ENCODE results near the gene DENND4B.
"Not testable (repeated sequence)": the region's sequence is repeated elsewhere in the genome, so short reads cannot be mapped to it uniquely, and the experiment has no call there.

DENND4B gene

GRCh38 chr1:153907134-153907533 is 39.4 kb downstream of the DENND4B start:
- in situ Hi-C loops (cut with HindIII; ENCODE audit: low pct_ligation_motif_present, low pct_unique_long_range_greater_than_20kb, low sequenced_read_pairs): no loop called here

DNA sequence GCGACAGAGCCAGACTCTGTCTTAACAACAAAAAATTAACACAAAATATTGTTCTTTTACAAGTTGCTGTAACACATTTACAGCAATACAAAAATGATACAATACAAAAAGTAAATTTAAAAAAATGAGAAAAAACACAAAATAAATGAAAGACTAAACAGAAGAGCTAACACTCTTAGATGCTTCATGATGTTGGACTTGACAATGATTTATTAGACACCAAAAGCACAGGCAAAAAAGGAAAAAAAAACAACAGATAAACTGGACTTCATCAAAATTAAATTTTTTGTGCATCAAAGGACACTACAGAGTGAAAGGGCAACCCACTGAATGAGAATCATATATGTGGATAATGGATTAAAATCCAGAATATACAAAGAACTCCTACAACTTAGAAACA is 40.1 kb downstream of the DENND4B start:
- no peak for DNase-seq
- in situ Hi-C loops (cut with HindIII; ENCODE audit: low pct_ligation_motif_present, low pct_unique_long_range_greater_than_20kb, low sequenced_read_pairs): no loop called here

More at GRCh38 chr1:153907134-153907533, 39.4 kb downstream of the DENND4B start:
- DNase-seq: no peak

DNA sequence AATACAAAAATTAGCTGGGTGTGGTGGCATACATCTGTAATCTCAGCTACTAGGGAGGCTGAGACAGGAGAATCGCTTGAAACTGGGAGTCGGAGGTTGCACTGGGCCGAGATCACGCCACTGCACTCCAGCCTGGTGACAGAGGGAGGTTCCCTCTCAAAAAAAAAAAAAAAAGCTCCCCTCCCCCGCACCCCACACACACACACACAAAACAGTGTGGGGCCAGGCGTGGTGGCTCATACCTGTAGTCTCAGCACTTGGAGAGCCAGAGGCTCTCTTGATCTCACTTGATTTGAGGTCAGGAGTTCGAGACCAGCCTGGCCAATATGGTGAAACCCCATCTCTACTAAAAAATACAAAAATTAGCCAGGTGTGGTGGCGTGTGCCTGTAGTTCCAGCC is 40.6 kb downstream of the DENND4B start:
- in situ Hi-C loops (cut with HindIII; ENCODE audit: low pct_ligation_motif_present, low pct_unique_long_range_greater_than_20kb, low sequenced_read_pairs); DNase-seq: not testable (repeated sequence)

DNA sequence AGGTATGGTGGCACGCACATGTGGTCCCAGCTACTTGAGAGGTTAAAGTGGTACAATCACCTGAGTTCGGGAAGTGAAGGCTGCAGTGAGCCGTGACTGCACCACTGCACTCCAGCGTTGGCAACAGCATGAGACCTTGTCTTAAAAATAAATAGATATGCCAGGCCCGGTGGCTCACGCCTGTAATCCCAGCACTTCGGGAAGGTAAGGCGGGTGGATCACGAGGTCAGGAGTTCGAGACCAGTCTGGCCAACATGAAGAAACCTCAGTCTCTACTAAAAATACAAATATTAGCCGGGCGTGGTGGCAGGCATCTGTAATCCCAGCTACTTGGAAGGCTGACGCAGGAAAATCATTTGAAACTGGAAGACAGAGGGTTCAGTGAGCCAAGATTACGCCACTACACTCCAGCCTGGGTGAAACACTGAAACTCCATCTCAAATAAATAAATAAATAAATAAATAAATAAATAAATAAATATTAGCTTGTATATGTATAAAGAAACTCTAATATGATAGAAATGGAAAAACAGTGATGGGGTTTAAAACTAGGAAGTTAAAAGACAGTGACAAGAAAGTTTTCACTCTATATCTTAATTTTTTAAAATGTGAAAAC is 42.6 kb downstream of the DENND4B start:
- no peak for DNase-seq
- in situ Hi-C loops (cut with HindIII; ENCODE audit: low pct_ligation_motif_present, low pct_unique_long_range_greater_than_20kb, low sequenced_read_pairs): no loop called here

DNA sequence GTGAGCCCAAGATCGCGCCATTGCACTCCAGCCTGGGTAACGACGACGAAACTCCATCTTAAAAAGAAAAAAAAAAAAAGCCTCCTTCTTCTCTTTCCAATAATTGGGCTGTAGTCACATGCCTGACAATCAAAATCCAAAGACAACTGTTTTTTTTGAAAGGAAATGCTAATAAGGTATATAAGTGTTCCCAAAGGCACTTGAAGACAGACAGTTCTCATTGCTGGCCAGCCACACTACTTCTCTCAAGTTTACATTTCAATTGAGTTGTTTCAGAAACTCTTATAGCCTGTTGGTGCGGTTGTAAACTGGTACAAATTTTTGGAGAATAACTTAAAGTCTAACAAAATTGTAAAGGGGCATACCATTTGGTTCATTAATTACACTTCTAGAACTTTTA is 47.0 kb downstream of the DENND4B start:
- no peak for DNase-seq
- in situ Hi-C loops (cut with HindIII; ENCODE audit: low pct_ligation_motif_present, low pct_unique_long_range_greater_than_20kb, low sequenced_read_pairs): no loop called here

DNA sequence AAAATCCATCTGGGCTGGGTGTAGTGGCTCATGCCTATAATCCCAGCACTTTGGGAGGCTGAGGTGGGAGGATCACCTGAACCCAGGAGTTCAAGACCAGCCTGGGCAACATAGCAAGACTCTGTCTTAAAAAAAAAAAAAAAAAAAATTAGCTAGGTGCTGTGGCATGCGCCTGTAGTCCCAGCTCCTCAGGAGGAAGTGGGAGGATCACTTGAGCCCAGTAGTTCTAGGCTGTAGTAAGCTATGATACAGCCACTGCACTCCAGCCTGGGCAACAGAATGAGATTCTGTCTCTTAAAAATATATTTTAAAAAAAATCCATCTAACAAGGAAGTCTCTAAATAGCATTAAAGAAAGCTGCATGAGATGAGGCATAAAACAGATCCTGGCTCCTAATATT is 50.7 kb downstream of the DENND4B start:
- in situ Hi-C loops (cut with HindIII; ENCODE audit: low pct_ligation_motif_present, low pct_unique_long_range_greater_than_20kb, low sequenced_read_pairs); DNase-seq: not testable (repeated sequence)

DNA sequence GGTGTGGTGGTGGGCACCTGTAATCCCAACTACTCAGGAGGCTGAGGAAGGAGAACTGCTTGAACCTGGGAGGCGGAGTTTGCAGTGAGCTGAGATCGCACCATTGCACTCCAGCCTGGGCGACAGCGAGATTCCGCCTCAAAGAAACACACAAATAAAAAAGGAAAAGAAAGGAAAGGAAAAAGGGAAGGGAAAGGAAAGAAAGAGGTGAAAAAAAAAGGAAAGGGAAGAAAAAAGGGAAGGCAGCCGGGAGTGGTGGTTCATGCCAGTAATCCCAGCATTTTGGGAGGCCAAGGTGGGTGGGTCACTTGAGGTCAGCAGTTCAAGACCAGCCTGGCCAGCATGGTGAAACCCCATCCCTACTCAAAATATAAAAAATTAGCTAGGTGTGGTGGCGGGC is 55.5 kb downstream of the DENND4B start:
- in situ Hi-C loops (cut with HindIII; ENCODE audit: low pct_ligation_motif_present, low pct_unique_long_range_greater_than_20kb, low sequenced_read_pairs): not testable (repeated sequence)

DNA sequence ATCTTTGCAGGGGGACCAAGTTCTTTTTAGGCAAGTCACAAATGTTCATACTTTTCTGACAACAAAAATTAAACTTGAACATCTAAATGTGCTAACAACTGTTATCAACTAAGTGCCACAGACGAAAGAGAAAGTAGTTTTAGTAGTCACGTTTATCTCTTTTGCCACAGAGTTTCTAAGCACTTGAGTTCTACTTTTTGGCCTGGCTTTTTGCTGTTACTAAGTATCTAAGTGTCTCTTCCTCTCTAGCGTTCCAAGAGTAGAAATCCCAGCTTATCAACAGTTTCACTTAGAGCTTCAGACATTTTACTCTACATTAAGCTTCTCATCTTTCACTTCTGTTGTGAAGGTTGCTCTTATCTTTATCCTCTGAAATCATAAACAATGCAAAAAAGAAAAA is 58.0 kb downstream of the DENND4B start:
- peak; percentile 8 for DNase-seq
- in situ Hi-C loops (cut with HindIII; ENCODE audit: low pct_ligation_motif_present, low pct_unique_long_range_greater_than_20kb, low sequenced_read_pairs): no loop called here

More for the DNA sequence above, 55.5 kb downstream of the DENND4B start:
- not testable (repeated sequence) for DNase-seq

DNA sequence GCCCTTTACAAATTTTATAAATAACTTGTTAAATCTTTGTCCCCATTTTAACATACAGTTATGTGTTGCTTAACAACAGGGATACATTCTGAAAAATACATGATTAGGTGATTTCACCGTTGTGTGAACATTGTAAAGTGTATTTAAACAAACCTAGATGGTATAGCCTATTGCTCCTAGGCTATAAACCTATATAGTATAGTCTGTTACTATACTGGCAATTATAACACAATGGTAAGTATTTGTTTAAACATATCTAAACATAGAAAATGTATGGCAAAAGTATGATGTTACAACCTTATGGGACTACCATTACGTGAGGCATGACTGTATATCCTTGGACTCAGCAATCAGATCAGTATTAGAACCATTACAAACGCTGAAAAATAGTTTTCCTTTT is 60.4 kb downstream of the DENND4B start:
- in situ Hi-C loops (cut with HindIII; ENCODE audit: low pct_ligation_motif_present, low pct_unique_long_range_greater_than_20kb, low sequenced_read_pairs): no loop called here
- DNase-seq: no peak

DNA sequence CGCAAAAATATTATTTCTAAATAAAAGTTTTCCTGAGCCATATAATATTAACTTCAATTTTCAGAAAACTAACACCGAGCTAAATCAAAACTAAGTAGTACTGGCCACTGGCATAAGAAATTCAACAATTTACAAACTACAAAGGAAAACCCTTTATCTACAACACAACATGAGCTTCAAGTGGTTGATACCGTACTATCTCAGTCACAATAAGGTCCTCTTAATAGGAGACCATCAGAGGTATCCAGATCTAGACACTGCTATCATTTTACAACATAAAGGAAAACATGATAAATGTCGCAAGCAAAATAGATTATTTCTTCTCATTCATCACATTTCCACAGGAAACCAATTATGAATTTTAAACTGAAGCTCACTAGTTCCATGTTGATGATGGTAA is 63.3 kb downstream of the DENND4B start:
- in situ Hi-C loops (cut with HindIII; ENCODE audit: low pct_ligation_motif_present, low pct_unique_long_range_greater_than_20kb, low sequenced_read_pairs): no loop called here
- DNase-seq: no peak

GRCh38 chr1:153882296-153882912 is 64.1 kb downstream of the DENND4B start:
- in situ Hi-C loops (cut with HindIII; ENCODE audit: low pct_ligation_motif_present, low pct_unique_long_range_greater_than_20kb, low sequenced_read_pairs): no loop called here

DNA sequence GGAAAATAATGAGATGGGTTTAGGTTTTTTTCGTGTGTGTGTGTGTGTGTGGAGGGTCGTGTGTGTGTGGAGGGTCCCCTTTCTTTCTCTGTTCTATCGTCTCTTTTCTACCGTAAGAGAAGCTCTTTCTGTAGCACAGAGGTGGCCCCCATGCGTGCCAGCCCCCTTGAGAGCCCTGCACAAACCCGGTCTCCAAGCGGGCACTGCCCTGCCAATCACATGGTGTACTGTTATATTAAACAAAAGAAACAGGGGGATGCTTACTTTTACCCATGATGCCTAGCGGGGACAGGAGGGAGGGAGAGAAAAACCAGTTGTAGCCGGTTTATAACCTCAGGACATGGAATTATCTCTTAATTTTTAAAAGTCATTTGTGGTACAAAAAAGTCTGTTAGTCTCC is 64.8 kb downstream of the DENND4B start:
- in situ Hi-C loops (cut with HindIII; ENCODE audit: low pct_ligation_motif_present, low pct_unique_long_range_greater_than_20kb, low sequenced_read_pairs): no loop called here
- DNase-seq: no peak

More at GRCh38 chr1:153882296-153882912, 64.1 kb downstream of the DENND4B start:
- no peak for DNase-seq

DNA sequence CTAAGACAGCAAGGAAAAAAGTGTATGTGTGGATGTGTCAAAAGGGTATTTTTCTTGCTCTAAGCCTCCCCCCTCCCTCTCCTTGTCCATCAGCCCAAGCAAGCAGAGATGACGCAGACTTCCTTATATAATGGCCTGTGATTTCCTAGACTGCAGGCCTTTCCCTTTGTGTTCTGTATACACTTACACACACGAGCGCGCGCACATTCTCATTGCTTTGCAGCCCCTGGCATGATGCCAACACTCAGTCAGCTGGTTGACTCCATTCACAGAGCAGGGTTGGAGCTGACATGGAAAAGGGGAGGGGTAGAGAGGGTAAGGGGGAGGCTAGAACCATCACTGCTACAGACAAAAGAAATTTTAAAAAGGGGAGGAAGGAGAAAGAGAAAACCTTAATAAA is 65.6 kb downstream of the DENND4B start:
- in situ Hi-C loops (cut with HindIII; ENCODE audit: low pct_ligation_motif_present, low pct_unique_long_range_greater_than_20kb, low sequenced_read_pairs): no loop called here
- no peak for DNase-seq

DNA sequence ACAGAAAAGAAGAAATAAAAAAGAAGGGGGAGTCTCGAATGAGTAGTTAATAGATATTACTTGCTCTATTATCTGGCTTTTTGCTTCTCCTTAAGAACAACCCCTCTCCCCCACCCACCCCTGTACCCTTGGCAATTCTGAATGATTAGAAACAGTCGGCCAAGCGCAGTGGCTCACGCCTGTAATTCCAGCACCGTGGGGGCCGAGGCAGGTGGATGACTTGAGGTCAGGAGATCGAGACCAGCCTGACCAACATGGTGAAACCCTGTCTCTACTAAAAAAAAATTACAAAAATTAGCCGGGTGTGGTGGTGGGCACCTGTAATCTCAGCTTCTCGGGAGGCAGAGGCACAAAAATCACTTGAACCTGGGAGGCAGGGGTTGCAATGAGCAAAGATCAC is 66.5 kb downstream of the DENND4B start:
- no peak for DNase-seq
- in situ Hi-C loops (cut with HindIII; ENCODE audit: low pct_ligation_motif_present, low pct_unique_long_range_greater_than_20kb, low sequenced_read_pairs): no loop called here

All from ACHN (cell line).